OCI-LY7 (cell line): Measurements from ENCODE around the gene ZIC2. TPM values are rescaled to one million over a fixed set of nuclear protein-coding genes. Genes with fewer than 3 reads are reported as not detected.

Experiments used
- BruUV-seq: library from RNA; stranded (reverse); fragments of 400-500 nt; replicated peaks from 2 replicates; lab custom pipeline; 2021; lab: Mats Ljungman, UMichigan
- CTCF ChIA-PET: fragments of 300-600 bp; sonication (Branson Sonifier 250); formaldehyde crosslinking; loops from one replicate; lab custom pipeline; 2022; ENCODE audit warnings: antibody characterized with exemption; ENCODE audit not compliant: unreplicated experiment; lab: Charles Lee
- POLR2A ChIA-PET: fragments of 300-600 bp; sonication (Branson Sonifier 250); formaldehyde crosslinking; loops from one replicate; lab custom pipeline; 2022; ENCODE audit warnings: antibody characterized with exemption; lab: Charles Lee
- DNase-seq: peaks from one replicate; pipeline ENCODE4 v3.0.0-alpha.2; 2015; ENCODE audit warnings: low spot score
- H2AFZ ChIP-seq: fragments of 200-600 bp; sonication (generic), shearing (Covaris generic); 2 replicates; pipeline ENCODE4 v1.6.1; 2014; ENCODE audit warnings: mild to moderate bottlenecking, antibody characterized with exemption, low read length, moderate library complexity
- H3K27ac ChIP-seq: fragments of 200-600 bp; sonication (generic); 2 replicates; pipeline ENCODE4 v1.5.1; 2014; ENCODE audit warnings: mixed run types, low read depth, mild to moderate bottlenecking, moderate library complexity, low read length, inconsistent platforms; ENCODE audit not compliant: poor library complexity, severe bottlenecking
- H3K36me3 ChIP-seq: fragments of 200-600 bp; sonication (generic); 2 replicates; pipeline ENCODE4 v1.6.1; 2014; ENCODE audit warnings: mild to moderate bottlenecking, antibody characterized with exemption, low read length, moderate library complexity, mixed read lengths; ENCODE audit not compliant: insufficient read depth
- H3K4me1 ChIP-seq: fragments of 200-600 bp; sonication (generic); 2 replicates; pipeline ENCODE4 v1.5.1; 2014; ENCODE audit warnings: mild to moderate bottlenecking, low read length; ENCODE audit not compliant: insufficient read depth, poor library complexity, severe bottlenecking
- H3K4me2 ChIP-seq: fragments of 200-600 bp; sonication (generic); 2 replicates; pipeline ENCODE4 v1.6.1; 2014; ENCODE audit warnings: mild to moderate bottlenecking, low read length
- H3K4me3 ChIP-seq: fragments of 200-600 bp; sonication (generic); 2 replicates; pipeline ENCODE4 v1.5.1; 2014; ENCODE audit warnings: mild to moderate bottlenecking, low read depth, low read length; ENCODE audit not compliant: poor library complexity, severe bottlenecking
- H3K79me2 ChIP-seq: fragments of 200-600 bp; sonication (generic); 2 replicates; pipeline ENCODE4 v1.6.1; 2016; ENCODE audit warnings: low read depth, mild to moderate bottlenecking, low read length, moderate library complexity, mixed read lengths; ENCODE audit not compliant: insufficient read depth
- H3K9me2 ChIP-seq: fragments of 200-600 bp; sonication (generic); 2 replicates; pipeline ENCODE4 v1.6.1; 2016; ENCODE audit warnings: mild to moderate bottlenecking, low read length, mixed read lengths; ENCODE audit not compliant: insufficient read depth
- H3K9me3 ChIP-seq: fragments of 200-600 bp; sonication (generic); 2 replicates; pipeline ENCODE4 v1.6.1; 2014; ENCODE audit warnings: mild to moderate bottlenecking, mixed run types, low read length, mixed read lengths
- H4K20me1 ChIP-seq: fragments of 200-600 bp; sonication (generic); 2 replicates; pipeline ENCODE4 v1.6.1; 2014; ENCODE audit warnings: mild to moderate bottlenecking, antibody characterized with exemption, low read length, moderate library complexity, mixed read lengths; ENCODE audit not compliant: insufficient read depth
- CTCF ChIP-seq: fragments of 200-600 bp; sonication (generic); conservative IDR thresholded peaks from 2 replicates; pipeline ENCODE4 v1.5.1; 2014; ENCODE audit warnings: mild to moderate bottlenecking, antibody characterized with exemption, low read length, moderate library complexity, mixed read lengths
- EZH2phosphoT487 ChIP-seq: fragments of 200-600 bp; sonication (generic); IDR thresholded peaks from 2 replicates; pipeline ENCODE4 v1.6.1; 2018; ENCODE audit warnings: low read depth, borderline replicate concordance, mild to moderate bottlenecking, mixed run types, antibody characterized with exemption, low read length, moderate library complexity, mixed read lengths
- intact Hi-C: fragments of 100-400 bp; cut with micrococcal nuclease; formaldehyde crosslinking; loops from one replicate; pipeline ENCODE4 v1.10.0; 2022; ENCODE audit not compliant: unreplicated experiment
- total RNA-seq, 2 experiments: library from RNA; depleted of rRNA in 1 of 2; stranded (reverse); fragments of >200 nt in 1 of 2; shearing (Covaris generic) in 1 of 2; gene quantifications; 2 replicates each; pipeline ENCODE4 v1.2.3, GENCODE V29; 2014 to 2022

Gene ZIC2
- total RNA-seq, 2 experiments from 2014 or later, result not detected

- no peaks in the 10 kb centered on the region for H3K9me2 ChIP-seq
- no peaks in the 10 kb centered on the region for H3K36me3 ChIP-seq
- BruUV-seq, result no TSS peak
- no peaks in the 10 kb centered on the region for H3K79me2 ChIP-seq
- no peak overlapping the region for H3K27ac ChIP-seq
- ChIA-PET POLR2A (no interaction called here), CTCF (no interaction called here)
- intact Hi-C loops, result no loop called here
- no peak for DNase-seq
- no peaks in the 10 kb centered on the region for H4K20me1 ChIP-seq
- H2AFZ ChIP-seq, result no peak overlapping the region
- no peak overlapping the region for H3K4me3 ChIP-seq
- H3K4me2 ChIP-seq, result no peak overlapping the region
- no peaks in the 10 kb centered on the region for H3K4me1 ChIP-seq
- H3K9me3 ChIP-seq, result no peaks in the 10 kb centered on the region
- TF ChIP-seq CTCF, result no peak
- TF ChIP-seq EZH2phosphoT487, result no peak
Observed at GRCh38 chr13:99938635-99939034, 42.9 kb upstream of the ZIC2 start.

DNA sequence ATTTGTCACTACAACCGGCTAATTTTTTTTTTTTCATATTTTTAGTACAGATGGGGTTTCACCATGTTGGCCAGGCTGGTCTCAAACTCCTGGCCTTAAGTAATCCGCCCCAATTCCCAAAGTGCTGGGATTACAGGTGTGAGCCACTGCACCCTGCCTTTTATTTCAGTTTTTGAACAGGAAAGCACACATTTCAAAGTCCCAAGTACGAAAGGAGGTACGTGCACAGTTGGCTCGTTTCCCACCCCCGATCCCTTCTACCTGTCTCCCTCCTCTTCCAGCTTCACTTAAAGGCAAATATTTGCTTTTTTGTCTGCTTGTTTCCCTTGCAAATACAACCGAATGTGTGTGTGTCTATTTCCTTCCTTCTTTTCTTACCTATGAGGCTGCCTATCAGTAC, 40.5 kb upstream of the ZIC2 start:
- Histone ChIP-seq H3K4me2 (no peak overlapping the region), H3K27ac (no peak overlapping the region), H3K79me2 (no peaks in the 10 kb centered on the region), H3K9me2 (no peaks in the 10 kb centered on the region), H2AFZ (no peak overlapping the region), H3K4me3 (no peak overlapping the region), H3K9me3 (no peaks in the 10 kb centered on the region), H4K20me1 (no peaks in the 10 kb centered on the region), H3K36me3 (no peaks in the 10 kb centered on the region), H3K4me1 (no peaks in the 10 kb centered on the region)
- no TSS peak for BruUV-seq
- TF ChIP-seq CTCF, result no peak
- TF ChIP-seq EZH2phosphoT487, result no peak
- POLR2A ChIA-PET, result no interaction called here
- intact Hi-C loops, result no loop called here
- CTCF ChIA-PET, result no interaction called here
- no peak for DNase-seq

GRCh38 chr13:99941911-99942310, 39.7 kb upstream of the ZIC2 start:
- H3K4me3 ChIP-seq, result no peak overlapping the region
- H3K9me2 ChIP-seq, result no peaks in the 10 kb centered on the region
- H3K36me3 ChIP-seq, result no peaks in the 10 kb centered on the region
- POLR2A ChIA-PET, result interaction anchor here (0.6 to 0.7 kb wide), 2 partner anchors 95 to 157 kb away, joined by 3 to 6 read pairs; no protein-coding TSS in a partner anchor
- no peaks in the 10 kb centered on the region for H3K9me3 ChIP-seq
- H3K27ac ChIP-seq, result no peak overlapping the region
- no peak overlapping the region for H3K4me2 ChIP-seq
- DNase-seq, result no peak
- no peaks in the 10 kb centered on the region for H3K4me1 ChIP-seq
- TF ChIP-seq CTCF (no peak), EZH2phosphoT487 (no peak)
- no peaks in the 10 kb centered on the region for H3K79me2 ChIP-seq
- intact Hi-C loops, result no loop called here
- CTCF ChIA-PET, result no interaction called here
- H2AFZ ChIP-seq, result no peak overlapping the region
- BruUV-seq, result no TSS peak
- H4K20me1 ChIP-seq, result no peaks in the 10 kb centered on the region
